Activated CD4-positive, alpha-beta memory T cell treated with anti-CD3 and anti-CD28 coated beads for 36 hours (primary cell): Measurements from ENCODE around the gene ARX. TPM values are rescaled to one million over a fixed set of nuclear protein-coding genes. Genes with fewer than 3 reads are reported as not detected.

Experiments
- CTCF ChIA-PET: fragments of 350-600 bp; sonication (Branson Sonifier 250); formaldehyde crosslinking; loops from one replicate; lab custom pipeline; 2021; ENCODE audit warnings: antibody characterized with exemption, inconsistent platforms; lab: Charles Lee
- POLR2A ChIA-PET: fragments of 350-600 bp; sonication (Branson Sonifier 250); formaldehyde crosslinking; loops from one replicate; lab custom pipeline; 2021; ENCODE audit warnings: antibody characterized with exemption; lab: Charles Lee
- DNase-seq: peaks from one replicate; pipeline ENCODE4 v3.0.0-alpha.2; 2020
- H3K27ac Mint-ChIP-seq: one replicate; pipeline ENCODE4 v1.8.0; 2021; ENCODE audit warnings: mixed read lengths
- H3K27me3 Mint-ChIP-seq: one replicate; pipeline ENCODE4 v1.8.0; 2021; ENCODE audit warnings: mixed read lengths
- H3K36me3 Mint-ChIP-seq: one replicate; pipeline ENCODE4 v1.8.0; 2021; ENCODE audit warnings: mixed read lengths
- H3K4me1 Mint-ChIP-seq: one replicate; pipeline ENCODE4 v1.8.0; 2021; ENCODE audit warnings: low read depth, mixed read lengths
- H3K4me3 Mint-ChIP-seq: one replicate; pipeline ENCODE4 v1.8.0; 2021; ENCODE audit warnings: mild to moderate bottlenecking, mixed read lengths
- H3K9me3 Mint-ChIP-seq: one replicate; pipeline ENCODE4 v1.8.0; 2021; ENCODE audit warnings: mixed read lengths
- intact Hi-C: fragments of 100-400 bp; cut with micrococcal nuclease; formaldehyde crosslinking; loops from one replicate; pipeline ENCODE4 v1.15.1; 2023
- total RNA-seq, 2 experiments: library from RNA; stranded (reverse); gene quantifications; one replicate each; pipeline ENCODE4 v1.2.3, GENCODE V29; 2021

ARX gene
- total RNA-seq, 2 experiments from 2014 or later: not detected

DNA sequence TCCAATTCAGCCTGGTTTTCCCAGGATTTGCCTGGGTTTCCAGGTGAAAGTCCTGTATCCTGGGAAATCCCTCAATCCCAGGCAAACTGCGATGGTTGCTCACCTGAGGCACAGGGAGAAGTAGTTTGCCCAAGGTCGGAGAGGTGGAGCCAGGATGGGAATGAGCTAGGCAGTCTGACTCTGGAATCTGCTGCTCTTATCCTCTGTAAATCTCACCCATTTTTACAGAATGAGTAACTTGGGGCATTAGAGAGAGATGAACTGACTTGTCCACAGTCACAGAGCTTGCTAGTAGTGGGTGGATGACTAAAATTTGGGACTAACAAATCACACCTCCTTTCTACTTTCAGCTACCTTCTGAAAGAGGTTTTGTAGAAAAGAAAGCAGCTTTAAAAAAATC, 9.8 kb upstream of the ARX start:
- DNase-seq: no peak
- no peaks in the 10 kb centered on the region for H3K36me3 Mint-ChIP-seq
- POLR2A ChIA-PET: no interaction called here
- intact Hi-C loops: no loop called here
- H3K9me3 Mint-ChIP-seq: no peaks in the 10 kb centered on the region
- peaks cover 37% of the 10 kb centered on the region for H3K27me3 Mint-ChIP-seq
- H3K27ac Mint-ChIP-seq: no peak overlapping the region
- CTCF ChIA-PET: interaction anchor here (0.7 to 1.4 kb wide), 3 partner anchors 10 to 118 kb away, joined by 3 to 5 read pairs (median 4); partner anchors contain the start of gene ARX
- H3K4me1 Mint-ChIP-seq: peaks cover 19% of the 10 kb centered on the region
- H3K4me3 Mint-ChIP-seq: no peak overlapping the region

DNA sequence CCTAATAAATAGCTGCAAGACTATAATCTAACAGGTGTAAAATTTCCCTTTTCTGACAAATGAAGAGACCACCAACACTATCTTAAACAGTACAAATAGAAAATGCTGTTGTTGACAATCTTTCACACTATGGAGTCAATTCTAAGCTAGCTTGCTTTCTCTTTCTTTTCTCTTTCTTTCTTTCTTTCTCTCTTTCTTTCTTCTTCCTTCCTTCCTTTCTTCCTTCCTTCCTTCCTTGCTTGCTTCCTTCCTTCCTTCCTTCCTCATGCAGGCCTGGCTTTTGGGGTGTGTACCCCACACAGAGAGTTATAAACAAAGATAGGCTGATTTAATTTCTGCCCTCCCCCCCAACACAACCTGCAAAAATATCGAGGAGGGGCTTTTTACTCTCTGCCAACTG, 8.1 kb upstream of the ARX start:
- POLR2A ChIA-PET: no interaction called here
- peaks cover 21% of the 10 kb centered on the region for H3K4me1 Mint-ChIP-seq
- DNase-seq: no peak
- no peaks in the 10 kb centered on the region for H3K36me3 Mint-ChIP-seq
- no peak overlapping the region for H3K27ac Mint-ChIP-seq
- peaks cover 44% of the 10 kb centered on the region for H3K27me3 Mint-ChIP-seq
- CTCF ChIA-PET: interaction anchor here (1.5 kb wide), 1 partner anchor 119 kb away, joined by 6 read pairs; no protein-coding TSS in a partner anchor
- no peak overlapping the region for H3K4me3 Mint-ChIP-seq
- H3K9me3 Mint-ChIP-seq: no peaks in the 10 kb centered on the region
- intact Hi-C loops: loop anchor here (5.0 kb wide), 1 partner anchor 652 kb away; no protein-coding TSS in a partner anchor

DNA sequence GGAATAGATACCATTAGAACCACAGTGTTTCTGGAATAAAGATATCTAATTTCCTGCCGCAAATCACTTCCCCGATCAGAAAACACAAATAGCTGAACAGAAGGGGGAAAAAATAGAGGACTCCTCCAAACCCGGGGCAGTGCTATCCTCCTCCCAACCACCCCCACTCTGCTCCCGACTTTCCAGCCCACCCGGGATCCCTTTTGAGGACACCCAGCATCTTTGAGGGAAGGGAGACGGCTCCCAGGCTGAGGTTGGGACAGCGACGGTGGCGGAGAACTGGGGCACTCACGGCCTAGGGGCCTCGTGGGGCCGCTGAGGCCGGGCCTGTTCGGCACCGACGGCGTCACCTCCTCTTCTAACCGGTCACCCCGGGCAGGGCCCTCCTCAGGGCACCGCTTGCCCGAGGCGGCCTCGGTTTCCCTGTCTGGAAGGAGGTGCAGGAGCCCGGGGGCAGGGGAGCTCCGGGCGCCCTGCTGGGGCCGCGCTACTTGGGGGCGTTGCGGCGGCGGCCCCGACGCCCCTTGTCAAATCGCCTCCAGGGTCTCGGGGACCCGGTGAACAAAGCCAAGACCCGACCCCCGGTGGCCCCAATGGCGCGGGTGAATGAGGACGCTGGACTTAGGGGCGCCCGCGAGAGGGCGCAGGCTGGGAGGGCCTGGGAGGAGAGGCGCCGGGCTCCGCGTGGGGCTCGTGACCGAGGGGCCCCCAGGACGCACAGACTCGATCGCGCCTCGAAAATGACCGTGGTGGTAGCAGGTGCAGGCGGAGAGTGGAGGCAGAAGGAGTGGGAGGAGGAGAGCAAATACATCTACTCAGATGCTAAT, 6.9 kb upstream of the ARX start:
- no peaks in the 10 kb centered on the region for H3K36me3 Mint-ChIP-seq
- ChIA-PET POLR2A (no interaction called here), CTCF (interaction anchor here (0.6 to 2.6 kb wide), 6 partner anchors 10 to 183 kb away, joined by 3 to 15 read pairs (median 4); no protein-coding TSS in a partner anchor)
- H3K4me1 Mint-ChIP-seq: peaks cover 23% of the 10 kb centered on the region
- intact Hi-C loops: loop anchor here (5.0 kb wide), 1 partner anchor 650 kb away; no protein-coding TSS in a partner anchor
- no peaks in the 10 kb centered on the region for H3K9me3 Mint-ChIP-seq
- H3K4me3 Mint-ChIP-seq: no peak overlapping the region
- no peak for DNase-seq
- no peak overlapping the region for H3K27ac Mint-ChIP-seq
- H3K27me3 Mint-ChIP-seq: peaks cover 45% of the 10 kb centered on the region

DNA sequence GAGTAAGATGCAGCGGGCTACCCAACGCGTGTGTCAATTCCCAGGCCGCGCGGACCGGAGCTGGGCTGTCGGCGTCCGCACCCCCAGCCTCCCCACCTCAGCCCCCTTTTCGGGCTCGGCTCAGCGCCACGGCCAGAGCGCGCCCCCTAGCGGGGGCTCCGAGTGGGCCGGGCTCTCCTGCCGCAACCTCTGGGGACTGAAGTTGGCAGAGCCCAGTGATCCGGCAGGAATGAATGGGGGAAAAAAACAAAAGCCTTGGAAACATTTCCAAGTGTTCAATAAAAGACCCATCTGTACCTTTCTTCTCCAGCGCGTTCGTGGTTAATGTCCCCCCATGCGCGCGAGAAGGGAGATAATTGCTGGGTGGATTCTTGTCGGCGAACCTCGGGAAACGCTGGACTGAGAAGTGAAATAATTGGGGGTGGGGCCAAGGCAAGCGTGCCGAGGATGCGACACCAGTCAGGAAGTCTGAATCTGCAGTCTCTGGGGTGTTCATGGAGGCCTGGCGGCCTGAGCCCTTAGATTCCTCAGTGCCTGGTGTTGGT, 5.2 kb upstream of the ARX start:
- Mint-ChIP-seq H3K36me3 (no peaks in the 10 kb centered on the region), H3K9me3 (no peaks in the 10 kb centered on the region), H3K27me3 (peaks cover 58% of the 10 kb centered on the region), H3K4me1 (peaks cover 27% of the 10 kb centered on the region), H3K4me3 (no peak overlapping the region), H3K27ac (no peak overlapping the region)
- CTCF ChIA-PET: interaction anchor here (0.7 to 2.6 kb wide), 8 partner anchors 9 to 649 kb away, joined by 3 to 15 read pairs (median 6); no protein-coding TSS in a partner anchor
- POLR2A ChIA-PET: no interaction called here
- intact Hi-C loops: loop anchor here (1.0 to 5.0 kb wide), 3 partner anchors 17 to 649 kb away; no protein-coding TSS in a partner anchor
- DNase-seq: peak; percentile 42

DNA sequence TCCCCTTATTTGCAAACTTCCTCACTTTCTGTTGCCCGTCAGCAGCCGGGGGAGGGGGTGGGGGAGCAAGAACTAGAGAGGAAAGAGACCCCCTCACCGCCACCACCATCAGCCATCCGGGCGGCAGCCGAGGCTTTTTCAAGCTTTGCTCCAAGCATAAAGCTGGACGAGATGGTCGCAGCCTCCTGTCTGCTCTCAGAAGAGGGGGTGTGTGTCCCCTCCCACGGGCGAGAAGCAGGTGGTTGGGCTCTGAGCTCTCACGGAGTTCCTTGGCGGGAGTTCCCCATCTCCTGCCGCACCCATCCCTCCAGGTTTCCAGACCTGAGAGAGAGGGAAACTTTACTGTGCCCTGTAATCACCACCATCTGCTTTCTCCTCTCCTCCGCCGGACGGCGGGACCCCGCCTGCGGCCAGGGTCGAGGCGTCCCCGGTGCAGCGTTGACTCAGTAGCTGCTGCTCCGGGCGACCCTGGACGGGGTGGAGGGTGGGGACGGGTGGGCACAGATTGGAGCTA, 4.7 kb upstream of the ARX start:
- Mint-ChIP-seq H3K9me3 (no peaks in the 10 kb centered on the region), H3K27ac (no peak overlapping the region), H3K4me3 (no peak overlapping the region), H3K27me3 (peaks cover 55% of the 10 kb centered on the region), H3K36me3 (no peaks in the 10 kb centered on the region), H3K4me1 (peaks cover 28% of the 10 kb centered on the region)
- intact Hi-C loops: loop anchor here (1.0 to 5.0 kb wide), 3 partner anchors 16 to 648 kb away; no protein-coding TSS in a partner anchor
- ChIA-PET CTCF (interaction anchor here (1.1 to 2.6 kb wide), 6 partner anchors 9 to 649 kb away, joined by 5 to 15 read pairs (median 8); no protein-coding TSS in a partner anchor), POLR2A (no interaction called here)
- no peak for DNase-seq

DNA sequence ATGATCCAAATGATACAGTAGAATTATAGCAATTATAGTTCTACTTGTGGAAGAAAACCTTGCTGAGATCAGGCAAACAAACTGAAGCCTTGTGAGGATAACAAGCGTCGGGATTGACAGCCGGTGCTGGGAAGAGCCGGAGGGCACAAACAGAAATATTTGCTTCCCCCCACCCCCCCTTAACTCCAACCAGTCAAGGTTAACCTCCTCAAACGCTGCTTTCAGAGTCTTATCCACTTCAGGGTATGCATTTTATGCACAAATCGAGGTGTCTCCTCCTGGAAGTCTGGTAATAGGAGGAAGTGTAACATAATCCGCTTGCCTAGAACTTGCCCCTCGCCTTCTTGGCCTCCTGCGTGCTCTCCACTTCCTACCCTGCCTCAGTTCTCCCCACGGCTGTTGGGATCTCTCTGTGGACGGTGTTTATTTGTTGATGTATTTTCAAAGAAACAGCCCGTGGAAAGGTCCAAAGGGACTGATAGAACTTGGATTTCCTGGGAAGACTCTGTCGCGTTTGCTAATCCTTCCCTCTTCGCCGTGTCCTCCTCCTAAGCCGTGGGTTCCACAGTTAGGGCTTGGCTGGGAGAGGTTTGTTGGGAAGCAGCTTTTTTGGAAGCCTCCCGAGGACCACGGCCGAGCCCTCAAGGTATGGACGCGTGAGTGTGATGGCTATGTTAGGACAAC, 4.1 kb upstream of the ARX start:
- ChIA-PET POLR2A (no interaction called here), CTCF (interaction anchor here (1.3 to 2.6 kb wide), 3 partner anchors 8 to 648 kb away, joined by 6 to 15 read pairs (median 15); no protein-coding TSS in a partner anchor)
- no peaks in the 10 kb centered on the region for H3K36me3 Mint-ChIP-seq
- H3K27ac Mint-ChIP-seq: no peak overlapping the region
- intact Hi-C loops: loop anchor here (1.0 to 5.0 kb wide), 4 partner anchors 16 to 648 kb away; no protein-coding TSS in a partner anchor
- DNase-seq: no peak
- peaks cover 59% of the 10 kb centered on the region for H3K27me3 Mint-ChIP-seq
- no peaks in the 10 kb centered on the region for H3K9me3 Mint-ChIP-seq
- no peak overlapping the region for H3K4me3 Mint-ChIP-seq
- peaks cover 31% of the 10 kb centered on the region for H3K4me1 Mint-ChIP-seq

DNA sequence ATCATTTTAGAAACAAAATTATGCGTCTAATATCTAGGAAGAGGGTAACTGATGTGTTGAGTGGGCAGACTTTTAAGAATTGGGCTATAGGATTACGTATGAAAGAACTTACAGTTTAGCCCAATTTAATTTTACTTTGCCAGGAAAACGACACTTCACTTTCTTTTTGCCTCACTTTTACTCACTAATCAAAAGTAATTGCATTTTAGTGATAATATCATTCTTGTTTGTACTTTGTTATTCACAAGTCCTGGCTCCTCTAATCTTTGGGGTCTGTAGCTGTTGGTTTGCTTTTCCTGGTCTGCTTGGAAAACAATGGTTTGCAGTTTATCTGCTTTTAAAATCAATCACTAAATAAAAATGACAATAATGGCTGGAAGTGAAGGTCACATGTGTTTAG, 2.9 kb upstream of the ARX start:
- POLR2A ChIA-PET: no interaction called here
- CTCF ChIA-PET: no interaction called here
- Mint-ChIP-seq H3K27me3 (peaks cover 51% of the 10 kb centered on the region), H3K36me3 (no peaks in the 10 kb centered on the region), H3K9me3 (no peaks in the 10 kb centered on the region), H3K27ac (no peak overlapping the region), H3K4me3 (no peak overlapping the region), H3K4me1 (peaks cover 31% of the 10 kb centered on the region)
- intact Hi-C loops: loop anchor here (5.0 kb wide), 1 partner anchor 181 kb away; no protein-coding TSS in a partner anchor
- no peak for DNase-seq

DNA sequence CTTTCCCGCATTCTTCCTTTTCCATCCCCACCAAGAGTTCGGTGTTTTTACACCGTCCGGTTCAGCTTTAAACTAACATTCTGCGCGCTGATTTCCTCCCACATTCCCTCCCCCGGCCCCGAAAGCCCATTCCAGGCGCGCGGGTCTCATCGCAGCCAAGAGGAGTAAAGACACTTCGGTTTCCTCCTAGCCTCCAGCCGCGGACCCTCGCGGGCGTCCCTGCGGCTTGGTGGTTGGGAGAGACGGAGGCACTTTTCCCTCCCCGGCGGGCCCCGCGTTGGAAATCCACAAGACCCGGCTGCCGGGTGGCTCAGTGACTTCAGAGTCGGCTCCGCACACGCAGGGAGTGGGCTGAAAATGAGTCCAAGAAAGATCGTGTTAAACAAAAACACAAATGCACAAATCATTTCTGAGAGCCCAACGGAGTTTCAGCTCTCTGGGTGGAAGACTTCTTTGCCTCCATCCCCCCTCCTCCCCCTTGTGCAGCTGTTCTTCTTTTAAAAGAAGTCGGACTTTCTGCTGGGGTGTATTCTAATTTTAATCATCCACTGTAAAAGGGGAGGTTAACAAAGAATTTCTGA, 2.0 kb upstream of the ARX start:
- H3K4me1 Mint-ChIP-seq: peaks cover 27% of the 10 kb centered on the region
- no peak for DNase-seq
- POLR2A ChIA-PET: no interaction called here
- no peaks in the 10 kb centered on the region for H3K36me3 Mint-ChIP-seq
- H3K27me3 Mint-ChIP-seq: peaks cover 47% of the 10 kb centered on the region
- H3K4me3 Mint-ChIP-seq: no peak overlapping the region
- no peaks in the 10 kb centered on the region for H3K9me3 Mint-ChIP-seq
- H3K27ac Mint-ChIP-seq: no peak overlapping the region
- CTCF ChIA-PET: interaction anchor here (1.0 kb wide), 1 partner anchor 127 kb away, joined by 4 read pairs; no protein-coding TSS in a partner anchor
- intact Hi-C loops: loop anchor here (5.0 kb wide), 1 partner anchor 180 kb away; no protein-coding TSS in a partner anchor

DNA sequence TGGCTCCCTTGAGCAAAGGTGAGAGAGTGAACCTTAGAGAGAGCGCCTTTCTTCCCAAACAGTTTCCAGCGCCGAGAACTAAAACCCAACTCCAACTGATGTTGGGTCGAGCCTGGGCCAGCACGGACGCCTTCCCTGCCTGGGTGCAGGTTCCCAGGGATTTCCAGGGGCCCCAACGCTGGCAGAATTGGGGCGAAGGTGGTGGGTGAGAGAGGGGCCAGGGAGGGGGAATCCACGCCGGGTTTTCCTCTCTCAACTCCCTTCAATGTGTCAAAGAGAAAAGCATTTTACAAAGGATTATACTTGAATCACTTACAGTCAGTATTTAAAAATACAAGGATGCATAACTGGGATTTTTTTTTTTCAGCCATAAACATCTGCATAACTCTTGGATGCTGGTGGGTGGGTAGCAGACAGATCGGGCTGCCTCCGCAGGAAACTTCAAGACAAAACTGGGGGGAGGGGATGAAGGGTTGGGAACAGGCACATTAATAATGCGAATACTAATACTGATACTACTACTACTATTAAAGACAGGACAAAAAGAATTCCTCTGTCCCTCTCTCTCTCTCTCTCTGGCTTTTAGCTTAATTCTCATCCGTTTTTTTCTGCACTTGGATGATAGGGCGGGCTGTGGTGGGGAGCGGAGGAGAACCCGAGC, 1.3 kb upstream of the ARX start:
- POLR2A ChIA-PET: no interaction called here
- Mint-ChIP-seq H3K27me3 (peaks cover 44% of the 10 kb centered on the region), H3K27ac (no peak overlapping the region), H3K4me3 (no peak overlapping the region), H3K36me3 (no peaks in the 10 kb centered on the region), H3K4me1 (peaks cover 23% of the 10 kb centered on the region), H3K9me3 (no peaks in the 10 kb centered on the region)
- DNase-seq: no peak
- intact Hi-C loops: loop anchor here (5.0 kb wide), 1 partner anchor 180 kb away; no protein-coding TSS in a partner anchor
- CTCF ChIA-PET: interaction anchor here (1.0 kb wide), 1 partner anchor 127 kb away, joined by 4 read pairs; no protein-coding TSS in a partner anchor

DNA sequence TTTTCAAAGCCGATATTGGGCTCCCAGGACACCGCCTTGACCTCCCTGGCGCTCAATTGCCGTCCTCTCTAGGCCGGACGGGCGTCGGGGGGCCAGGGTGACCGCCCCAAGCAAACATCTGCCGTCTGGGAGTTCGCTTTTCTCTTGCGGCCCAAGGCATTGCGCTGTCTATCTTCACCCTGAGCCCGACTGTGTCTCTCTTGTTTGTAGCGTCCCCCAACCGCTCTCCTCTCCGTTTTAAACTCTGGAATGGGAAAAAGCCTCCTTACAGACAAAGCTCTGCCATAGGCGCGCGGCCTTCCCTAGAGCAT, 551 bp upstream of the ARX start:
- Mint-ChIP-seq H3K4me1 (peaks cover 15% of the 10 kb centered on the region), H3K9me3 (no peaks in the 10 kb centered on the region), H3K27ac (no peak overlapping the region), H3K36me3 (no peaks in the 10 kb centered on the region), H3K27me3 (peaks cover 37% of the 10 kb centered on the region), H3K4me3 (no peak overlapping the region)
- POLR2A ChIA-PET: no interaction called here
- CTCF ChIA-PET: interaction anchor here (0.6 to 1.3 kb wide), 2 partner anchors 10 to 177 kb away, joined by 3 to 4 read pairs; no protein-coding TSS in a partner anchor
- DNase-seq: no peak
- intact Hi-C loops: loop anchor here (5.0 kb wide), 1 partner anchor 179 kb away; no protein-coding TSS in a partner anchor

DNA sequence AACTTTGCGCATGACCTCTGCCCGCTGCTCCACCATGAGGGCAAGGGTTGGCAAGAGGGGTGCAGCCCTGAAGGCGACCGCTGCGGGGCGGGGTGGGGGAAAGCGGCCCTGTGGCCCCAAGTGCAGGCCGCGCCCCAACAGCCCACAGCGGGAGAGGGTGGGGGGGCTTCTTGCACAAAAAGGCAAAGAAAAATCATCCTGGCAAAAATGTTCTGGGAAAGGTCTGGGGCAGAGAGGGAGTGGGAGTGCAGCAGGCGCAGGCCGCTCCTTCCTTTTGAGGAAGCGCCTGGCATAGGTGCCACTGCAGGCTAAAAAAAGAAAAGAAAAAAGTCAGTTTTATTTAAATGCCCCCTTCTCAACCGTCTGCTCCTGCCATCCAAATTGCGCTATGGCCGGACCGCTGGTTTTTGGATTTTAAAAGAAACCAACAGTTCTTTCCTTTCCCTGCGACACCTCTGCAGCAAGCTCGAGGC, 1.4 kb downstream of the ARX start:
- Mint-ChIP-seq H3K4me1 (peaks cover 9% of the 10 kb centered on the region), H3K4me3 (no peak overlapping the region), H3K9me3 (no peaks in the 10 kb centered on the region), H3K27me3 (peaks cover 40% of the 10 kb centered on the region), H3K36me3 (no peaks in the 10 kb centered on the region), H3K27ac (no peak overlapping the region)
- ChIA-PET CTCF (no interaction called here), POLR2A (no interaction called here)
- intact Hi-C loops: no loop called here
- no peak for DNase-seq
